T-helper 2 cell treated with Interferon-gamma antibody and Interleukin-4, amounts not matched to agents 100 ng/mL and 5 ng/mL, for 36 hours (primary cell): ENCODE measurements around the gene ZBTB18. TPM values are rescaled to one million over a fixed set of nuclear protein-coding genes. Genes with fewer than 3 reads are reported as not detected.

ENCODE experiments used
- intact Hi-C: fragments of 100-400 bp; cut with micrococcal nuclease; formaldehyde crosslinking; loops from one replicate; pipeline ENCODE4 v1.15.1; 2023
- total RNA-seq: library from RNA; stranded (reverse); gene quantifications from 2 replicates; pipeline ENCODE4 v1.2.3, GENCODE V29; 2022

ZBTB18 gene
- total RNA-seq, 1 donor from 2014 or later: 7.0 TPM

DNA sequence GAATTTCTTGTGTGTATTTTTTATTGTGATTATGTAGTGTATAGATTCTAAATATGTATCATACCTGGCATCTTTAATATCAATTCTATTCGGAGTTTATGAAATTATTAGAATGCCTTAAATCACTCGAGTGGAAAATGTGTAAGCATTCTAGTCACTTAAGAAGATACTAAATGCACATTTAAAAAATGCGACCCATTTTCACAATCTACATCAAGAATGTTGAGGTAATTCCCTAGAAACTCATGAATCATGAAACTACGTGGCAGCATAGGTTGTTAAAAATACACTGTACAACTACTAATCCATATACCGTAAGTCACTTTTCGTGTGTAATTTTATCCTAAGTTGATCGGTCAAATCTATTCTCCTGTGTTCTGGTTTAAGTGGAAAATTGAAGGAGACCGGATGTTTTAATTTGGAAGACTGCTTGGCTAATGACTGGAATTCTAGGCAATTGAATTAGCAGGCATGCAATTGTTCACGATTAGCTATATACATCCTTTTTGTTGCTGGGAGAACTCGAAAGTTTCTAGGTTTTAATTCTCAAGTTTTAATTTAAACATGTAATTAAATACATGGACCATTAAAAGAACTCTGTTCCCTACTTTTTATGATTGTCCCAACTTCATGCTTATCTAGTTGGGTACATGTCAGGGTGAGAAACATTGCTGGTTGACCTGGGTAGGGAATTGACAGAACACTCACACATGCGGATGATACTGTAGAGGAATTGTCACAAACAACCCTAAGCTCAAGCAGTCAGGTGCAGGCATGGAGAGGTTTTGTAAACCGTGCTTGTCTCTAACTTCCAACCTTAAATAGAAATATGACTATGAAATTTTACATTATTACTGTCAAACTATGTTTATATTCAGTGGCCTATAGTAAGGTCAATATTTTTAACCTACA lies 6.6 kb downstream of the ZBTB18 start:
- intact Hi-C loops: loop anchor here (10.0 kb wide), 1 partner anchor 917 kb away; no protein-coding TSS in a partner anchor

- intact Hi-C loops: no loop called here
Observed at GRCh38 chr1:244060117-244060516, 9.0 kb downstream of the ZBTB18 start.

- intact Hi-C loops: no loop called here
Observed at GRCh38 chr1:244060686-244061085, 9.6 kb downstream of the ZBTB18 start.

GRCh38 chr1:244062156-244062725 lies 11.2 kb downstream of the ZBTB18 start:
- intact Hi-C loops: no loop called here

- intact Hi-C loops: no loop called here
Observed at GRCh38 chr1:244063498-244063897, 12.4 kb downstream of the ZBTB18 start.

- intact Hi-C loops: no loop called here
Observed at GRCh38 chr1:244064621-244065020, 13.5 kb downstream of the ZBTB18 start.

GRCh38 chr1:244065063-244065793 lies 14.1 kb downstream of the ZBTB18 start:
- intact Hi-C loops: no loop called here

DNA sequence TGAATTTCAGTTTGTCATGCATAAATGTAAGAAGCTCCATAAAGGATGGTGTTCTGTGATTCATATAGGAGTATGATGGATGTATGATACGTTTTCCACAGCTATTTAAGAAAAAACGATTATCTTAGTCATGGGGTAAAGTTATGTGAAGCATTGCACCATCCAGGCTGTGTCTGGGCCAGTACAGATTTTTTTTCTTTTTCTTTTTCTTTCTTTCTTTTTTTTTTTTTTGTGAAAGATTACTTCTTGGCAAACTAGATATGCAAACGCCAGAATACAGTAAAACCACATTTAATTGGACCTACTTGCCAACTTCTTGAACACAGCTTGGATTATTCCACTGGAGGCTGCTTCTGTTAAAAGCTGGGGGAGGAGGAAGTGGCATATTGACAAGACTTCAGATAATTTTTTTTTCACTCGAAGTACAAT lies 14.9 kb downstream of the ZBTB18 start:
- intact Hi-C loops: no loop called here

GRCh38 chr1:244066954-244067716 lies 16.1 kb downstream of the ZBTB18 start:
- intact Hi-C loops: no loop called here

DNA sequence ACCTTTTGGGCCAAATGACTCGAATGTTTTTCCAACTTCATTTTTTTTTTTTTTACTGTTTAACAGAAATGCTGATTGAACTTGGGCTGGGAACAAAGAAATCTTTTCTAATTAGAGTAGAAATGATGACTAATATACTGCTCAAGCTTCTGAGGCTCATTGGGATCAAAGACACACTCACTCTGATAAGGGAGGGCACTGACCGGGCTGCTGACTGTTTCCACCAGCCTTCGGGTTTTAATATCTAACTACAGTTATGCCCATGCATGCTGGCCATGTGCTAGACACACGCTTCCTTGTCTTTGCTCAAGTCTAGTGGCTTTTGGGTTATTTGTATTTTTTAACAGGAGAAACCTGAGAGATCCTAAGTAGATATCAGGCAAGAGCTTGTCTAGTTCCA lies 16.8 kb downstream of the ZBTB18 start:
- intact Hi-C loops: no loop called here

- intact Hi-C loops: no loop called here
Observed at GRCh38 chr1:244068567-244068966, 17.5 kb downstream of the ZBTB18 start.

DNA sequence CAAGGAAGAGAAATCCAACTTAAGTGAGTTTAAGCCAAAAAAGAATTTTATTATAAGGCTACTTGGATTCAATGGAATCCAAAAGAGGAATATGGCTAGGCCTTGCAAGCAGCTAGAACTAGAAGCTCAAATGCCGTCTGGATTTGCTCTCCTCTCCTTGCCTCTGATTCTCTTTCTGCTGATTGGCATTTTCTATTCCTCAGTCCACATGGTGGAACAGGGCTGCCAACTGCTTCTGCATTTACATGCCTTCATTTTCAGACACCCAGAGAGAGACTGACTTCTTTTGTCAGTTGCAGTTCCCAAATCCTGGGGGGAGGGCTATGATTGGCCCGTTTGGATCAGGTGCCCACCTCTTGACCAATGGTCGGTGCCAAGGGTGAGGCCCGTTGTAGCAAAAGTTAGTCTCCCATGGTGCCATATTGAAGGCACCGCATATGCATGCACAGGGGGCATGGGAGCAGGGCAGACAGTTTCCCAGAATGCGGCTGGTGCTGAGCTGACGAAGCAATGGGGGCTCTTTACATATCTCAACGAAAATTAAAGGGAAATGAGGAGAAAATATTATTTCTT lies 18.3 kb downstream of the ZBTB18 start:
- intact Hi-C loops: no loop called here

DNA sequence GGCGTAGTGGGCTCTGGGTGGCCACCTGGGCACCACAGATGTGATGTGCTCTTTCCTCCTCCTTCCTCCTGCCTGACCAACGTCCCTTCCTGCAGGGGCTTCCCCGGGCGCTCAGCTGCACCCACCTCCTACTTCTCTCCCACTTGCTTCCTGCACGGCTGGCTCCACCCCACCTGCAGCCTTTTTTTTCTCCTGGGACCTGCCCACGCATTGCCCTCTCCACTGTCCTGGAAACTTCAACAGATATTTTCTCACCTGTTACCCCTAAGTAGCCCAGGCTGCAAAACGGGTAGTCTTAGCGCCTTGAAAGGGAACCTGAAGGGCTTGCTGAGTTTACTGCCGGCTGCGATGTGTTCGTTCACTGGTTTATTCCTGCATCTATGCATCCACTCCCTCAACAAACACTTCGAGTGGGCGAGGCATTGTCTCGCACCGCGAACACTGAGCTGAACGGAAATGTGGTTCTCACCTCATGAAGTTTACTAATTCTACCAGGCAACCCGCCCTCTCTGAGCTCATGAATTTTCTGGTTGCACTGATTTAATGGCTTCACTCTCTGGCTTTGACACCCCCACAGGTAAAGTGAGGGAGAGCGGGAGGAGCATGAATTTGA lies 23.6 kb downstream of the ZBTB18 start:
- intact Hi-C loops: loop anchor here (1.0 kb wide), 1 partner anchor 26 kb away; no protein-coding TSS in a partner anchor

DNA sequence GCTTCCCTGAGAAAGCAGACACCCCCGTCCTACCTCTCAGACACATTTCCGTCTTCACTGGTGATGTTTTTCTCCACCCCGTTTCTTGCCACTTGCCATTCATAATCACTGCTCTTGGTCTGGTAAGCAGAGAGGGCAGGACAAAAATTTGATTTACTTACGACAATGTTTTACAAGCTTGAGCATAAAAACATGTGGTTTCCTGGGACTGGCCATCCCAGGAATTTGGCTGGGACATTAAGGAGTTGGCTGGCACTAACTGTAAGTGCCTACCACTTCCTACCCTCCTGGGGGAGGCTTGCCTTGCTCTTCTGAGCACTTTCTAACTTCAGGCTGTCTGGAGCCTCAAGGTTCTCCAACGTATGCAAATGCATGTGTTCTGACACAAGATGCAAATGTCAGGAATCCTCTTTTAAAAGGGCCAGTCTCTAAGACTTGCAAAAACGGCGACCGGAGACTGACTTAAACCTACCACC lies 24.2 kb downstream of the ZBTB18 start:
- intact Hi-C loops: loop anchor here (1.0 kb wide), 1 partner anchor 27 kb away; no protein-coding TSS in a partner anchor

- intact Hi-C loops: no loop called here
Observed at GRCh38 chr1:244076740-244077139, 25.7 kb downstream of the ZBTB18 start.

DNA sequence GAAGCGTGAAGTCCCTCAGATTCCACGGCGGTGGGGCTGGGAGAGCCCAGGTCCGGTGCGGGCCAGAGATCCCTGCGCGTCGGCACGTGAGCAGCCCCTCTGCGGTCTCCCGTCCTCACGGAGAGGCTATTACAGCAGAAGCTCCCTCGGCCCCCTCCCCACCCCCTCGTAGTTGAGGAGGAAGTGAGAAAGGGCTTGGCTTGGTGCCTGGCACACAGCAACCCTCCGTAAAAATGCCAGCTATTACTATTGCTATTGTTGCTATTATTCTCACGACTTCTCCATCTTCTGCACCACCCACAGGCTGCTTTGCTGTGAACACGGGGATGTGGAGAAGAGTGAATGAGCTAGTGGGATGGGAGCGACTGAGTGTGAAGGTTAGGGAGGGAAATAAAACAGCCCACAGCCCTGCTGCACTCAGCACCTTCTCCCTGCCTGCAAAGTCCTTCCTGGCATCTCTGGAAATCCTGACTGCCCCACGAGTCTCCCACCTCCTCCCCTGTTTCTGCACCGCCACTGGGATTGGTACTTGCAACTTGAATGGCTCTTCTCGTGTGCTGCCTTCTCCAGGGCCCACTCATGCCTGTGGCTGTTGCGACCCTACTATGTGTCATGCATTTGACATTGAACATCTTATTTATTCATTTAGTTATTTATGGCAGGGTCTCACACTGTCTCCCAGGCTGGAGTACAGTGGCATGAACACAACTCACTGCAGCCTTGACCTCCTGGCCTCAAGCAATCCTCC lies 26.6 kb downstream of the ZBTB18 start:
- intact Hi-C loops: no loop called here

DNA sequence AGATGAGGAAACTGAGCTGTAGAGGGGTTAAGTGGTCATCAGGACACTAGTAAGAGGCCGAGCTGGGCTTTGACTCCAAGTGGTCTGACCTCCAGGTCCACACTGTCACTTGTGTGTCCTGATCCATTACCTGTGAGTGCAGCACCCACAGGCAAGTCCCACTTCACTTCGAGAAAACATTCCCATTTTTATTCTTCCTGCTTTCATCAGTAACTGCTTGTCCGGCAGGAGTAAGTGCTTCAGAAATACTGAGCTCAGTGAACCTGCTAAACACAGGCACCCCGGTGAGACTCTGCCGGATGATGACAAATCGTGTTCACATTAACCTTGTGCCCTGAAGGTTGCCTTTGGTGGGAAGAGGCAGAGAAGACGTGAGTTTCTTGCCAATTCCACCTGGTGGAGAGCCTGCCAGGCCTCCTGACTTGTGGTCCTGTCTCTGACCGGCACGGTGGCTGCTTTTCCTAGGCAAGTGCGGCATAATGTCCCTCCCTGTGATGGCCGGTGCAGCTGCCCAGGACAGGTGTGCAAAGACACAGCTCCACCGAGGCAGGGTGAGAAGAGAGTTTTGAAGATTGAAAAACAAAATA lies 29.4 kb downstream of the ZBTB18 start:
- intact Hi-C loops: no loop called here

- intact Hi-C loops: no loop called here
Observed at GRCh38 chr1:244082969-244083368, 31.9 kb downstream of the ZBTB18 start.

DNA sequence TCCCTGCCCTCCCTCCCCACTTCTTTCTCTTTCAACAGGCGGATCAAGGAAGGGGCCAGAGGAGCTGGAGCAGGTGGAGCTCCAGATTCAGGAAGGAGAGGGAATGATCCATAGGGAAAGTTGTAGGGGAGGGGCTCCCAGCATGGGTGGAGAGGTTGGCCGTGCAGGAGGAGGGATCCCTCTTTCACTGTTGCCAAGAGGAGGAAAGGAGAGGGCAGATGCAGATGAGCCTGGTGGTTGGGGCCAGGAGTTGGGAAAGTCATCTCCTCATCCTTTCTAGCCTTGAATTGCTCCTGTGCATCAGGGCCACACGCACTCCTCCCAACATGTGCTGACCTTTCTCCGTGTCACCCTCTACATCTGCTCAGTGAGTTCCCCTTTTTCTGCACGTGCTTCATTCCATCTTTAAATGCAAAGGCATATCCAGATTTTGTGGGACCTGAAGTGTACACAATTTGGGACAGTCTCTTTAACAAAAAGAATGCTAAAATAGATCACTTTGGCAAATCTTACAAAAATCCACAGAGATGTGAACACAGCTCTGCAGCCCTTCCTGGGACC lies 32.4 kb downstream of the ZBTB18 start:
- intact Hi-C loops: no loop called here
